Breast epithelium (tissue), 3 donors: ENCODE measurements around the gene ARMH4.

ENCODE experiments used
- CTCF ChIP-seq, 3 donors: fragments of 450-650 bp; IDR thresholded peaks; one replicate each; pipeline ENCODE4 v1.5.1; 2016 to 2017; ENCODE audit warnings: antibody characterized with exemption in 3 of 3, mild to moderate bottlenecking in 3 of 3, moderate library complexity in 3 of 3
- POLR2A ChIP-seq: fragments of 450-650 bp; IDR thresholded peaks from one replicate; pipeline ENCODE4 v1.6.1; 2016; ENCODE audit warnings: antibody characterized with exemption, mild to moderate bottlenecking, moderate library complexity

DNA sequence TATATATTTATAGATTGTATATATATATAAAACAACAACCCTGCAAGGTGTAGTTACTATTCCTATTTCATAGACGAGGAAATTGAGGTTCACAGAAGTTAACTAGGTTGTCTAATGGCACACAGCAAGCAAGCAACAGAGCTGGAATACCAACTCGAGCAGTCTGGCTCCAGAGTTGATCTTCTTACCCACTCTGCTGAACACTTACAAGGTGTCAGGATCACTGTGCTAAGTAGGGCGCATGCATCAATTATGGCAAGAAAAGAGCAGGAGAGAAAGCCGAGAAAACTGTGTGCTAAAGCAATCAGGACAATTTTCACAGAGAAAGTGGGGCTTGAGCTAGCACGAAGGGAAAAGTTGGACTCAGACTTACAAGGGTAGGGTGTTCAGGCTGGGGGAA is 15.9 kb upstream of the ARMH4 start:
- TF ChIP-seq CTCF (IDR thresholded peaks at IDR 0.05), result no peak
- no peak for TF ChIP-seq POLR2A
